SKM-1 (cell line): ENCODE results near the gene MRPL16.

Experiments used
- DNase-seq: peaks from one replicate; lab custom pipeline; 2025; ENCODE audit not compliant: unreplicated experiment; lab: John Stamatoyannopoulos, UW

Gene MRPL16

GRCh38 chr11:59771605-59772004, 39.0 kb downstream of the MRPL16 start:
- DNase-seq = peak; percentile 17

- DNase-seq = no peak
Measured at GRCh38 chr11:59770869-59771268, 39.7 kb downstream of the MRPL16 start.

GRCh38 chr11:59770319-59770718, 40.3 kb downstream of the MRPL16 start:
- no peak for DNase-seq

GRCh38 chr11:59769828-59770227, 40.8 kb downstream of the MRPL16 start:
- DNase-seq = no peak

- no peak for DNase-seq
Measured at GRCh38 chr11:59769111-59769510, 41.5 kb downstream of the MRPL16 start.

GRCh38 chr11:59767225-59767611, 43.4 kb downstream of the MRPL16 start:
- DNase-seq = no peak

- DNase-seq = no peak
Measured at GRCh38 chr11:59766542-59767224, 43.9 kb downstream of the MRPL16 start.

- no peak for DNase-seq
Measured at GRCh38 chr11:59765068-59765735, 45.4 kb downstream of the MRPL16 start.

GRCh38 chr11:59761993-59762392, 48.6 kb downstream of the MRPL16 start:
- no peak for DNase-seq

- no peak for DNase-seq
Measured at GRCh38 chr11:59760771-59761170, 49.8 kb downstream of the MRPL16 start.

- DNase-seq = no peak
Measured at GRCh38 chr11:59759900-59760299, 50.7 kb downstream of the MRPL16 start.

- DNase-seq = no peak
Measured at GRCh38 chr11:59758401-59759037, 52.1 kb downstream of the MRPL16 start.

GRCh38 chr11:59756845-59757244, 53.7 kb downstream of the MRPL16 start:
- no peak for DNase-seq

GRCh38 chr11:59756558-59756840, 54.1 kb downstream of the MRPL16 start:
- DNase-seq = no peak
